MCF 10A (cell line): ENCODE results near the gene ITGB7. TPM values are rescaled to one million over a fixed set of nuclear protein-coding genes. Genes with fewer than 3 reads are reported as not detected.
A peak's percentile ranks its signal among the peaks of the same experiment; 100 is the strongest.
"Not testable (repeated sequence)": the region's sequence is repeated elsewhere in the genome, so short reads cannot be mapped to it uniquely, and the experiment has no call there.

Experiments used
- BruUV-seq: library from RNA; stranded (reverse); fragments of 400-500 nt; replicated peaks from 2 replicates; lab custom pipeline; 2021; lab: Mats Ljungman, UMichigan
- CTCF ChIA-PET: fragments of 300-600 bp; sonication (Branson Sonifier 250); formaldehyde crosslinking; extraction: SDS; loops from one replicate; lab custom pipeline; 2021; ENCODE audit warnings: antibody characterized with exemption, inconsistent platforms; lab: Yijun Ruan, JAX
- POLR2A ChIA-PET: fragments of 300-600, 350-650 bp; sonication (Branson Sonifier 250); formaldehyde crosslinking; extraction: SDS; loops from one replicate; lab custom pipeline; 2020; ENCODE audit warnings: antibody characterized with exemption, inconsistent platforms; lab: Yijun Ruan, JAX
- DNase-seq: peaks from one replicate; pipeline ENCODE4 v3.0.0-alpha.2; 2018; ENCODE audit not compliant: unreplicated experiment
- H3K27ac Mint-ChIP-seq: one replicate; pipeline ENCODE4 v1.8.0; 2022; ENCODE audit warnings: mild to moderate bottlenecking, low read depth, mixed read lengths; ENCODE audit not compliant: unreplicated experiment
- H3K27me3 Mint-ChIP-seq: one replicate; pipeline ENCODE4 v1.8.0; 2022; ENCODE audit warnings: mixed read lengths; ENCODE audit not compliant: insufficient read depth, unreplicated experiment
- H3K36me3 Mint-ChIP-seq: one replicate; pipeline ENCODE4 v1.8.0; 2022; ENCODE audit warnings: mild to moderate bottlenecking, moderate library complexity, mixed read lengths; ENCODE audit not compliant: insufficient read depth, unreplicated experiment
- H3K4me1 Mint-ChIP-seq: one replicate; pipeline ENCODE4 v1.8.0; 2022; ENCODE audit warnings: mixed read lengths; ENCODE audit not compliant: insufficient read depth, unreplicated experiment
- H3K4me3 Mint-ChIP-seq: one replicate; pipeline ENCODE4 v1.8.0; 2022; ENCODE audit warnings: mild to moderate bottlenecking, moderate library complexity, mixed read lengths; ENCODE audit not compliant: unreplicated experiment
- H3K9me3 Mint-ChIP-seq: one replicate; pipeline ENCODE4 v1.8.0; 2022; ENCODE audit warnings: mixed read lengths; ENCODE audit not compliant: unreplicated experiment
- CTCF ChIP-seq: fragments of 200-600 bp; IDR thresholded peaks from one replicate; pipeline ENCODE4 v1.8.0; 2022; ENCODE audit warnings: antibody characterized with exemption, mild to moderate bottlenecking; ENCODE audit not compliant: unreplicated experiment
- intact Hi-C: fragments of 100-400 bp; cut with micrococcal nuclease; formaldehyde crosslinking; loops from 2 replicates; pipeline ENCODE4 v1.14.1; 2022
- total RNA-seq: library from RNA; stranded (reverse); gene quantifications from 2 replicates; pipeline ENCODE4 v1.2.3, GENCODE V29; 2022

The ITGB7 gene
- total RNA-seq, 1 experiment from 2014 or later: 1.0 TPM

- Mint-ChIP-seq H3K27me3 (no peaks in the 10 kb centered on the region), H3K27ac (peak overlapping the region; percentile 94), H3K4me1 (peaks cover 35% of the 10 kb centered on the region), H3K9me3 (no peaks in the 10 kb centered on the region), H3K36me3 (peaks cover 42% of the 10 kb centered on the region), H3K4me3 (peak overlapping the region; percentile 95)
- POLR2A ChIA-PET: interaction anchor here (0.6 to 3.2 kb wide), 23 partner anchors 10 to 321 kb away, joined by 3 to 21 read pairs (median 8); partner anchors contain the start of genes AAAS, EIF4B, ESPL1 and MYG1
- no peak for DNase-seq
- CTCF ChIA-PET: interaction anchor here (0.5 to 3.0 kb wide), 3 partner anchors 19 to 169 kb away, joined by 4 to 13 read pairs (median 6); no protein-coding TSS in a partner anchor
- TSS peak; percentile 72 for BruUV-seq
- TF ChIP-seq CTCF: no peak
- intact Hi-C loops: no loop called here
Observed at GRCh38 chr12:53179687-53180219, 27.3 kb downstream of the ITGB7 start.

- intact Hi-C loops, H3K9me3 Mint-ChIP-seq: not testable (repeated sequence)
Observed at GRCh38 chr12:53178803-53179202, 28.2 kb downstream of the ITGB7 start.

GRCh38 chr12:53177447-53177846, 29.6 kb downstream of the ITGB7 start:
- BruUV-seq, POLR2A ChIA-PET, DNase-seq, H3K9me3 Mint-ChIP-seq, H3K4me3 Mint-ChIP-seq, intact Hi-C loops, H3K27ac Mint-ChIP-seq, H3K27me3 Mint-ChIP-seq: not testable (repeated sequence)
- Mint-ChIP-seq H3K36me3 (peaks cover 28% of the 10 kb centered on the region), H3K4me1 (peaks cover 30% of the 10 kb centered on the region)
- CTCF ChIA-PET: interaction anchor here (0.7 to 1.1 kb wide), 3 partner anchors 18 to 132 kb away, joined by 3 to 4 read pairs (median 3); no protein-coding TSS in a partner anchor

More at GRCh38 chr12:53178803-53179202, 28.2 kb downstream of the ITGB7 start:
- POLR2A ChIA-PET: interaction anchor here (0.6 to 2.8 kb wide), 5 partner anchors 20 to 211 kb away, joined by 3 to 21 read pairs (median 6); partner anchors contain the start of gene EIF4B
- not testable (repeated sequence) for H3K27me3 Mint-ChIP-seq, BruUV-seq, DNase-seq
- H3K27ac Mint-ChIP-seq: peak overlapping the region; percentile 94
- CTCF ChIA-PET: interaction anchor here (0.6 to 3.0 kb wide), 3 partner anchors 12 to 76 kb away, joined by 3 to 13 read pairs (median 4); partner anchors contain the start of gene SOAT2
- H3K4me3 Mint-ChIP-seq: peak overlapping the region; percentile 95
- peaks cover 37% of the 10 kb centered on the region for H3K4me1 Mint-ChIP-seq
- peaks cover 36% of the 10 kb centered on the region for H3K36me3 Mint-ChIP-seq

- intact Hi-C loops: no loop called here
- BruUV-seq: no TSS peak
- ChIA-PET POLR2A (no interaction called here), CTCF (interaction anchor here (1.2 kb wide), 1 partner anchor 110 kb away, joined by 3 read pairs; no protein-coding TSS in a partner anchor)
- DNase-seq: no peak
- Mint-ChIP-seq H3K9me3 (no peaks in the 10 kb centered on the region), H3K27ac (no peak overlapping the region), H3K27me3 (no peaks in the 10 kb centered on the region), H3K4me3 (no peak overlapping the region), H3K4me1 (peaks cover 25% of the 10 kb centered on the region), H3K36me3 (peaks cover 24% of the 10 kb centered on the region)
- TF ChIP-seq CTCF: no peak
Observed at GRCh38 chr12:53176750-53177149, 30.3 kb downstream of the ITGB7 start.
